Measurements from ENCODE around the gene FAM187B.
A peak's percentile ranks its signal among the peaks of the same experiment; 100 is the strongest.
"Not testable (repeated sequence)": the region's sequence is repeated elsewhere in the genome, so short reads cannot be mapped to it uniquely, and the experiment has no call there.

The FAM187B gene

DNA sequence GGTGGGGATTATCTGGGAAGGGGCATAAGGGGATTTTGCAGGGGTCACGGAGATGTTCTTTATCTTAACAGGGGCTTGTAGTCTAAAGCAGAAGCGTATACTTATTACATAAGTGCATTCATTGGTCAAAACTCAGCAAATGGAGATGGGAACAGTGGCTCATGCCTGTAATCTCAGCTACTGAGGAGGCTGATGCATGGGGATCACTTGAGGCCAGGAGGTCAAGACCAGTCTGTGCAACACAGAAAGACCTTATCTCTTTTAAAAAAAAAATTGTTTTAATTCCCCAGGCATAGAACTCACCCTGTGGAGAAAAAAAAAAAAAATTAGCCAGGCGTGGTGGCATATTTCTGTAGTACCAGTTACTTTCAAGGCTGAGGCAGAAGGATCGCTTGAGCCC, 18.9 kb downstream of the FAM187B start:
- no peak for DNase-seq

DNA sequence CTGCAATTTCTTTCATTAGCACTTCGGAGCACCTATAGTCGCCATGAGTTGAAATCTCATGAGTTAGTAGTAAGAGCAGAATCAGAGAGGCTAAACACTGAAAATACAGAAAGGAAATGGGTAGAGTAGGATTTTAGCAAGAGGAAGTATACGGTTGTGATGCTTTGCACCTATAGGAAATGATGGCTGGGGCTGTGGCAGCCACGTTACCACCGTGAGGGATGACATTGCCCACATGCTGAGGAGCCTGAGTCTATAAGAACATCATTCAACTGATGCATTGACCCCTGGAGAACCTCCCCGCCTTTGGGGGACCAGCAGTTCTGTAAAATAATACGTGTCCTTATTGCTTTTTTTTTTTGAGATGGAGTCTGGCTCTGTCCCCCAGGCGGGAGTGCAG, 20.4 kb downstream of the FAM187B start:
- no peak for DNase-seq

DNA sequence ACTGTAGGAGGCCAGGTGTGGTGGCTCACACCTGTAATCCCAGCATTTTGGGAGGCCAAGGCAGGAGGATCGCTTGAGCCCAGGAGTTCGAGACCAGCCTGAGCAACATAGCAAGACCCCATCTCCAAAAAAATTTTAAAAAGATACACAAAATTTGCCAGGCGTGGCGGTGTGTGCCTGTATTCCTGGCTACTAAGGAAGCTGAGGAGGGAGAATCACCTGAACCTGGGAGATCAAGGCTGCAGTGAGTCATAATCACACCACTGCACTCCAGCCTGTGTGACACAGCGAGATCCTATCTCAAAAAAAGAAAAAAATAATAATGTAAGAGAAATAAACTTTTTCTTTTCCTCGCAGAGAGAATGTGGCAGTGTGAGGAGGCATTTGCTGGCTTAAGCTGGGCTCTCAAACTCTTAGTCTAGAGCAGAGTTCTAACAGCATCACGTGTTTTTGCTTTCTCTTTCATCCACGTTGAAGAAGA, 21.1 kb downstream of the FAM187B start:
- peak; percentile 18 for DNase-seq

DNA sequence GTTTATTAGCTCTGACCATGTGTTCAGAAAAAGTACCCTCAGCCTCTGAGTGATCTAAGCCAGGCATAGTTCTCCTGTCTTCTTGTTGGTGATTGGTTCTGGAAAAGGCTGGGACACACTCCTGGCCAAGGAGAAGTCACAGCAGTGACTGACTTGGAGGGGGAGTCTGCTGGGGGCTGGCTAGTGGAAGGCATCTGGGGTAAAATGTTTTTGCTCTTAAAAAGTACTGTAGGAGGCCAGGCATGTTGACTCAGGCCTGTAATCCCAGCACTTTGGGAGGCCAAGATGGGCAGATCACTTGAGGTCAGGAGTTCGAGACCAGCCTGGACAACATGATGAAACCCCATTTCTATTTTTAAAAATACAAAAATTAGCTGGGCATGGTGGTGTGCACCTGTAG, 21.7 kb downstream of the FAM187B start:
- no peak for DNase-seq

DNA sequence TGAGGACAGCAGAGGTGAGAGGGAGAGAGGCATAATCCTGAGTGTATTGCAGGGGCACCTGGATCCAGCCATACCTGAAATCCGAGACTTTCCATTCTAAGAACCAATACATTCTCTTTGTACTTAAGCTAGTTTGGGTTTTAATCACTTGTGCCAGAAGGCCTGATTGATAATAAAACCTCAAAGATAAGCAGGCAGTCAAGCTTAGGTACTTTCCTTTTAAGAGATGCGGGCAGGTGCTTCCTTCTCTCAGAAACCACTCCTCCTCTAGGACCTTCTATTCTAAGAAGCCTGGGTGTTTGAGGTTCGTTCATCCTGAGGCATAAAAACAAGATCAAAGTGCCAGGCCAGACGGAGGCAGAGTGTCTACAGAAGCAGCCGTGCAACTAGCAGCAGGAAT, 22.2 kb downstream of the FAM187B start:
- DNase-seq, result peak; percentile 46

DNA sequence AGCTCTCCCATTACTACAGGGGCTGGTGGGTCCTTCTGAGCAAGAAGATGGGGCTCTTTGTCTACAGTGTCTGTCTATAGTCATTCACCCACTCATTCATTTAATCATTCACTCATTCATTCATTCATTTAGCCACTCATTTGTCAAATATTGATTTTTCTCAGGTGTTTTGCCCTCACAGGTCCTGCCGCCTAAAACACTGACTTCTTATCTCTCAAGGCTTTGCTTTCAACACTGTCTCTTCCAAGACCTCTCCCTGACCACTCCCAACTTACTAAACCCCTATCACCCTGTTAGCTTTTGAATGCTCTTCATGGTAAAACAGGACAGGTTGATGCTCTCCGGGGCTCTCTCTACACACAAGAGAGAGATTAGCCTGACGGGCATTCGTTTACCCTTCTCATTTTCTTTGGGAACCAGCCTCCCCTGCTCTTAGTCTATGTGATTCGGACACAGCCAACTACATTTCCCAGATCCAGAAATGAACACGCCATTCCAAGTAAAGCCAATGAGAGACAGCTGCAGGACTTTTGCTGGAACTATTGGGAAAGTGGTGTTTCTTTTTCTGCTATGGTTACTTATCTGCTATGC, 22.7 kb downstream of the FAM187B start:
- DNase-seq, result no peak

DNA sequence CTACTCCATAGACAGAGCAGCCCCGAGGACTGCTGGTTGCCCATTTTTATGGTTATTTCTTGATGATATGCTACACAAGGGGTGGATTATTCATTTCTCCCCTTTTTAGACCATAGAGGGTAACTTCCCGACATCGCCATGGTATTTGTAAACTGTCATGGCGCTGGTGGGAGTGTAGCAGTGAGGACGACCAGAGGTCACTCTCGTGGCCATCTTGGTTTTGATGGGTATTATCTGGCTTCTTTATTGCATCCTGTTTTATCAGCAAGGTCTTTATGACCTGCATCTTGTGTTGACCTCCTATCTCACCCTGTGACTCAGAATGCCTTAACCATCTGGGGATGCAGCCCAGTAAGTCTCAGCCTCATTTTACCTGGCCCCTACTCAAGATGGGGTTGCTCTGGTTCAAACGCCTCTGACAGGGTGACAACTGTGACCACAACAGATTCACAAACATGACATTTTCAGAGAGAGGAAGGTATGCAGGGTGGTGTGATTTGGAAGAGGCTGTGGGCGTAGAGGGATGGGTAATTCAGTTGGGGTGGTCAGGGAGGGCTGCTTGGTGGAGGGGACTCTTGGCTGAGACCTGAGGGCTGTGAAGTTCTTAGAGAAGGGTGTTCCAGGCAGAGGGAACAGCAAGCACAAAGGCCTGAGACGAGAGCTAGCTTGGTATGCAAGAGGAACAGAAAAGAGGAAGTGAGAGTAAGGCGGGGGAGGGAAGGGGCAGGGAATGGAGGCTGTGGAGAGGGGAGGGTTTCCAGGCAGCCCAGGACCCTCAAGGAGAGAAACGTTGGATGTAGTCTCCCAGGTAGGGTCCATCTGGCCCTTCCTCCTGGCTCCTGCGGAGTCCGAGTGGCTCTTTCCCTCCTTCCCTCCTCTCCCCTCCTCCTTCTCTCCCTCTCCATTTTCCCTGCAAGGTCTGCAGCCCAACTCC, 23.5 kb downstream of the FAM187B start:
- no peak for DNase-seq

DNA sequence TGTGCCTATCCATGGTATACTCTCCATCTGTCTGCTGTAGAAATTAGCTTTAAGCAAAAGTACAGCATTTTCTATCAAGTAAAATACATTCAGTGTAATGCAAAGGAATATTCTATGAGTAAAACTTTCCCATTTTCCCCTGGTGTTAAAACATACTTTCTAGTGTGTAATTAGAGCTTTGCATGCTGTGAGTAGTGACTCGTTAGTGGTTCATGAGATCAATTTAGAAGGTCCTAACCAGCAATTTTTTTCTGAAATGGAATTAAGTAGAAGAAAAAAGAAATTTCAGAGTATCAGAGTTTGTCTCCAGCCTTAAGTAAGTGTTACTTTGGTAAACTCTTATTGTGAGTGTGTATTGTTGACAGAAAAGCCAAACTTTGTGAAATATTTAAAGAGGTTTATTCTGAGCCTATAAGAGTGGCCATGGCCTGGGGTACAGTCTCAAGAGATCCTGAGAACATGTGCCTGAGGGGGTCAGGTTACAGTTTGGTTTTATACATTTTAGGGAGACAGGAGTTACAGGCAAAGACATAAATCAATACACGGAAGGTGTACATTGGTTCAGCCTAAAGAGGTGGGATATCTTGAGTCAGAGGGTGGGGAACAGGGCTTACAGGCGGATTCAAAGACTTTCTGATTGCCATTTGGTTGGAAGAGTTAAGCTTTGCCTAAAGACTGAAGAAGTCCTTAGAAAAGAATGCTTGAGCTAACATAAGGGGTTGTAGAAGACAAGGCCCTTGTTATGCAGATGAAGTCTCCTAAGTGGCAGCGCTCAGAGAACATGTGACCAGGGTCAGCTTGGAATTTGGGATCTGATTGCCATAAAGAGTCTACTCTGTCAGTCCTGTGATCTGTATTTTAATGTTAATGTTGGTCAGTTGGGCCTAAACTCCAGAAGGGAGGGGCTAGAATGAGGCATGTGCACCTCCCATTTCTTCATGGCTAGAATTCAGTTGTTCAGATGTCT, 25.5 kb downstream of the FAM187B start:
- DNase-seq, result no peak

DNA sequence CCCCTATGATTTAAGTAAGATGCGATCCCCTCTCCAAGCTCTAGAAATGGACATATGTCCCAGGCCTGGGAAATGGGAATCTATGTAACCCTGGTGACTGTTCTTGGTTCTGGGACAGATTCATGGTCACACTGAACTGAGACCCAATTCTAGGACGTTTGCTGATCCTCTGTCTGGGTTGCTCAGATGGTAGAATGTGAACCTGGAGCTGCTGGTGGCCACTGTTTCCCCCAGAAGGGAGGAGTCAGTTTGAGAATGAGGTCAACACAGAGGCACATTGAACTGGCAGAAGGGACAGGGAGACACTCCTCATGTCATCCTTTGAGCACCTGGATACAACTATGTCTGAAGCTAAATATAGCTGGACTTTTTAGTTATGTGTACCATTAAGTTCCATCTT, 29.1 kb downstream of the FAM187B start:
- DNase-seq, result no peak

DNA sequence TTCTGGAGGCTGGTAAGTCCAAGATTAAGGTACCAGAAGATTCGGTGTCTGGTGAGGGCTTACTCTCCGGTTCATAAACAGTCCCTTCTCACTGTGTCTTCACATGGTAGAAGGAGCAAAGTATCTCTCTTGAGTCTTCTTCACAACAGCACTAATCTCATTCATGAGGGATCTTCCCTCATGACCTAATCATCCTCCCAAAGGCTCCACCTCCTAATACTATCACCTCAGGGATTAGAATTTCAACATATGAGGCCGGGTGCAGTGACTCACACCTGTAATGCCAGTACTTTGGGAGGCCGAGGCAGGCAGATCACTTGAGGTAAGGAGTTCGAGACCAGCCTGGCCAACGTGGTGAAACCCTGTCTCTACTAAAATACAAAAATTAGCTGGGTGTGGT, 31.7 kb downstream of the FAM187B start:
- not testable (repeated sequence) for DNase-seq

DNA sequence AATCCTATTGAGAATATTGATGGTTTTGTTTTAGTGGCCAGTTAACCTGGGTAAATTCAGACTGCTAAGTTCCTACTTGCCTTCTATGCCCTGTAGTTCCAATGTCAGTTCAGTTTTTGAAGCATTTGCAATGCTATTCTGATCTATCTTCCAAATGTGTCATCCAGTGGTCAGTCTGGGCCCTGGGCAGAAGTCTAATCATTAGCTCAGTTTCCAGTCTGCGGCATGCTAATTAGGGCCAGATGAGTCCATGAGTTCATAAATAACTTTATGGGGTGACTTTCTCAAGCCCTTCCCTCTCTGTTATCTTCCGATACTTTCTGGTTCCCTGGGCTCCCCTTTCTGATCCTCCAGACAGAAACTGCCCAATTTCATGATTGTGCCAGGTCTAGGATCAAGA, 32.7 kb downstream of the FAM187B start:
- DNase-seq, result no peak

DNA sequence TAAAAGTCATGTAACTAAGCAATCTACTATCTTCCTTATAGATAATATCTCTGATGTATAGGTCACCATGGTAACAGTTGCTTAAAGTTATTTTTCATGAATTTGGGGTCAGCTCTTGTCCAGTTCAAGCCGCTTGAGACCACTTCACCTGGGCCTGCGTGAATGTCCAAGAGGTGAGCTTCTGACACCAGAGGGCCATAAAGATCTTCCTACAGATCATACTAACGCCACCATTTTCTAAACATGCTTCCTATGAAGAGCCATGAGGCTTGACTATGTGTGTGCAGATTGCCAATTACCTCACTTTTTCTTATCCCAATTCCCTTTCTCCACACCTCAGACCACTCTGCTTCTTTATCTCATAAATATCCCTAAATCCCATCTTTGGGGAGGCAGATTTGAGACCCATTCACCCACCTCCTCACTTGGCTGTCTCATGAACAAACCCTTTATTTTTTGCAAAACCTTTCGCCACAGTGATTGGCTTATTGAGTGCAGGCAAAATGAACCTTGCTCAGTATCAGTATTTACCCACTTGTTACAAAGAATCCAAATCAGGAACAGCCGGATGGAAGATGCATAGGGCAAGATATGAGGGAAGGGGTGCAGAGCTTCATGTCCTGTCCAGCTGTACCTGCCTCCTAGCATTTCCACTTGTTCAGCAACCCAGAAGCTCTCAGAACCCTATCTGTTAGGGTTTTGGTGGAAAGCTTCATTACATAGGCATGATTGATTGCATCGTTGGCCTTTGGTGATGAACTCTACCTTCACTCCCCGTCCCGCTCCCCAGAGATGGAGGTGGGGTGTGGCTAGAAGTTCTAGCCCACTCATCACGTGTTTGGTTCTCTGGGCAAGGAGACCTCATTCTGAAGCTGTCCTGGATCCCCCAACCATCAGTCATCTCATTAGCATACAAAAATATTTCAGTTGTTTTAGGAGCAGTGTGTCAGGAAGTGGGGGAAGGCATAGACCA, 34.2 kb downstream of the FAM187B start:
- no peak for DNase-seq

DNA sequence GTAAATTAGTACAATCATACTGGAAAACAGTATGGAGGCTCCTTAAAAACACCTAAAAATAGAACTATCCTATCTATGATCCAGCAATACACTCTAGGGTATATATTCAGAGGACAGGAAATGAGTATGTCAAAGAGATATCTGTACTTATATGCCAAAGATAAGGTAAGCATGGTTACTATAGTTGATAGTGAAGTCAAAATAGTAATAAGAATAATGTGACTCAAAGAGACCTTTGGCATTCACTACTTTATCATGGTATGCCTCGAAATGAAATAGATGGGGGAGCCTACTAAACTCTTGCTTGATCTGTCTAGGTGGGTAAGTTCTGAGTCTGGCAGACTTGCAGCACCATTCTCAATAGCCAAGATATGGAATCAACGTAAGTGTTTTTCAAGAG, 43.7 kb downstream of the FAM187B start:
- no peak for DNase-seq

DNA sequence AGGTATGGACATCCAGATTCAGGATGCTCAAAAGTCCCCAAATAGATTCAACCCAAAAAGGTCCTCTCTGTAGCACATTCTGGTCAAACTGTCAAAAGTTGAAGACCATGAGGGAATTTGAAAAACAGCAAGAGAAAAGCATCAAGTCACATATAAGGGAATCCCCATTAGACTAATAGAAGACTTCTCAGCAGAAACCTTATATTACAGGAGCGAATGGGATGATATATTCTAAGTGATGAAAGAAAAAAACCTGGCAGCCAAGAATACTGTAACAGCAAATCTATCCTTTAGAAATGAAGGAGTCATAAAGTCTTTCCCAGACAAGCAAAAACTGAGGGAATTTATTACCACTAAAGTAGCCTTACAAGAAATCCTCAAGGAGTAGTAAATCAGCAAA, 44.3 kb downstream of the FAM187B start:
- no peak for DNase-seq

DNA sequence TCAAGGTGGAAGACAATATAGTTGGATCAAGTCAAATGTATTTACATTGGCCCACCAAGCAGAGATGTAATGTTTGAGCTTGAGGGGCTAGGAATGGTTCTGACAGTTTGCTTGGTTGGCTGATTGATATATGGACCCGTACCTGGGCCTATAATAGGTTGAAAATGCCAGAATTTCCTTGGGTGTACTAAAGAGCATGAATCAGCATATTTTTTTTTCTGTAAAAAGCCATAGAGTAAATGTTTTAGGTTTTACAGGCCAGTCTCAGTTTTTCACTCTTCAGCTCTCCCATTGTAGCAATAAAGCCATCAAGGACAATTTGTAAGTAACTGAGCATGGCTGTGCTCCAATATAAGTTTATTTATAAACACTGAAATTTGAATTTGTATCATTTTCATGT, 47.2 kb downstream of the FAM187B start:
- DNase-seq, result no peak

DNA sequence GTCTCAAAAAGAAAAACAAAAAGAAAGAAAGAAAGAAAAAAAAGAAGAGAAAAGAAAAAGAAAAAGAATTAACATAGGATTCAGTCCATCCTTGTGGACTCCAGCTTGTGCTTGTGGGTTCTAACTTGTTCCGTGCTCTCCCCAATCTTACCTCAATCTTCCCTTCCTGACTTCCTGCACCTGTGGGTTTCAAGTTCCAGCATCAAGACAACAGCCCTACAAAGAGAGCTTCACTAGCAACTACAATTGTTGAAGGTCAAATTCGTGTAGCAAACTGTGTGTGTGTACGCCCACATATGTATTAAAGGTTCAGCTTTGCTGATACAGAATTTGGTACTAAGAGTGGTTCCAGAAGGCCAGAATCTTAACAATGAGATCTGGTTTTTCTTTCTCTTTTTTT, 48.7 kb downstream of the FAM187B start:
- DNase-seq, result no peak

DNA sequence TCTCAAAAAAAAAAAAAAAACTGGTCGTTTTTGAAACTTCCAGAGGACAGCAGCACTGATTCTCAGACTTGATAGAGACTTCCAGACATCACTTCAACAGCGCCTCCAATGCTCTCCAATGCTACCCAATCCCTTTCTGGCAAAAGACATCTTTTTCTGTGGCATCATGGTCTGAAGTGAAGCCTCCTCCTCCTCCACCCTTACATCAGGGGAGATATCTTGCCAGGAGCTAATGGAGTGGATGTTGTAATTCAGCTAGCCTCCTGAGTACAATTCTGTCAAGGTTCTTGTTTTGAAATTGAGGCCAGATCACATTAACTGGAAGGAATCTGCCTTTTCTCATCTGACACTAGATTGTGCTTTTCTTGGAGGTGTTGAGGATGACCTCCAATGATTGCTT, 49.8 kb downstream of the FAM187B start:
- no peak for DNase-seq

DNA sequence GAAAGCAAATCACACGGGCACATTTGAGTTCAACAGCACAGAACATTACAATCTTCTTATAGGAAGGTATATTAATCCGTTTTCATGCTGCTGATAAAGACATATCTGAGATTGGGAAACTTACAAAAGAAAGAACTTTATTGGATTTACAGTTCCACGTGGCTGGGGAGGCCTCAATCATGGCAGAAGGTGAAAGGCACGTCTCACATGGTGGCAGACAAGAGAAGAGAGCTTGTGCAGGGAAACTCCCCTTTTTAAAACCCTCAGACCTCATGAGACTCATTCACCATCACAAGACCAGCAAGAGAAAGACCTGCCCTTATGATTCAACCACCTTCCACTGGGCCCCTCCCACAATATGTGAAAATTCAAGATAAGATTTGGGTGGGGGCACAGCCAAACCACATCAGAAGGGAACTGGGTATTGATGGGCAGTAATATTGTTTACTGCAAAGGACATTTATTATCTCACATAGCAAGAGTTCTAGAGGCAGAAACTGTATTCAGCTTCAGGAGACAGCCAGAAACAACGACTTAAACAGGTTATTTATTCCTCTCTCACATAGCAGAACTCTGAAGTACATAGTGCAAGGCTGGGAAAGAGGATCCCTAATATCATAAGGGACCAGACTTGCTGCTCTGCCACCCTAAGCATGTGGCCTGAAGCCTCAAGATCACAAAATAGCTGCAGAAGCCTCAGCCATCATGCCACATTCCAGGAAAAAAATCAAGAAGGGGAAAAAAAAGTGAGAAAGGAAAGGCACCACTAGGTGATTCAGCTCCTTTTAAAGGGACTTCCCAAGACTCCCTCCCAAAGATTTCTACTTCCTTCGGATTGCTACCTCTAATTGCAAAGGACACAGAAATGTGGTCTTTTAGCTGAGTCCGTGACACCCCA, 50.9 kb downstream of the FAM187B start:
- no peak for DNase-seq

DNA sequence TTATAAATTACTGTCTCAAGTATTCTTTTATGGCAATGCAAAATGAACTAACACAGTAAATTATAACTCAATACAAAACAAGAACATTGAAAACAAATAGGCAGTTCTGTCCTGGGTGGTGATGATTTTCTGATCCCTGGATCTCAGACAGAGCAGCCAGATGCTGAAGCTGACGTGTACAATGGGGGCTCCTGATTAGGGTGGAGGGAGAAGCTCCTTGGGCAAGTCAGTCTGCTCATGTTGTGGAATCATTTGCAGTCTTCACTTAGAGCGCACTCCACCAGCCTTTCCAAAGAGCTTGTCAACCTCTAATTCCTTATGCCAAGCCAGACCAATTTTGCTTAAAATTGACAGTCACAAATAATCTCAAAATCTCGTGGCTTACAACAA, 52.4 kb downstream of the FAM187B start:
- no peak for DNase-seq

Data from stimulated activated naive CD4-positive, alpha-beta T cell treated with Interleukin-2 at 50 U/mL for 16 hours (primary cell).